HCT116 (cell line): ENCODE measurements around the gene MTUS2. TPM values are rescaled to one million over a fixed set of nuclear protein-coding genes. Genes with fewer than 3 reads are reported as not detected.

ENCODE experiments used
- ATAC-seq: fragments of 200-7000 bp; cut with Tn5 transposase; 2 replicates; pipeline ENCODE4 v1.9.1; 2020; ENCODE audit warnings: mild to moderate bottlenecking, moderate library complexity
- BruUV-seq: library from RNA; stranded (reverse); fragments of 400-500 nt; replicated peaks from 2 replicates; lab custom pipeline; 2021; lab: Mats Ljungman, UMichigan
- CTCF ChIA-PET: fragments of 300-600 bp; sonication (Branson Sonifier 250); formaldehyde crosslinking; loops from one replicate; lab custom pipeline; 2021; ENCODE audit warnings: antibody characterized with exemption; lab: Charles Lee
- POLR2A ChIA-PET: fragments of 300-600, 350-600 bp; sonication (Branson Sonifier 250); formaldehyde crosslinking; loops from one replicate; lab custom pipeline; 2021; ENCODE audit warnings: antibody characterized with exemption; lab: Charles Lee
- RAD21 ChIA-PET, 2 experiments: fragments of 300-600 bp; sonication (Branson Sonifier 250); formaldehyde crosslinking; loops; one replicate each; lab custom pipeline; 2023; ENCODE audit warnings: low total read pairs in 2 of 2; ENCODE audit not compliant: uncharacterized antibody in 2 of 2, unreplicated experiment in 2 of 2, low non-redundant PET in 1 of 2; lab: Charles Lee
- DNase-seq: peaks from one replicate; pipeline ENCODE4 v3.0.0-alpha.2; 2010; ENCODE audit warnings: low read depth, low spot score
- H2AFZ ChIP-seq: fragments of 200-600 bp; shearing (Covaris generic), sonication (generic); 2 replicates; pipeline ENCODE4 v1.6.1; 2017; ENCODE audit warnings: low read depth, mixed run types, mixed read lengths, antibody characterized with exemption, low read length; ENCODE audit not compliant: poor library complexity, severe bottlenecking
- H3K27ac ChIP-seq: 2 replicates; pipeline ENCODE4 v1.5.1; 2012; ENCODE audit warnings: low read depth, low read length
- H3K27me3 ChIP-seq: fragments of 200-600 bp; sonication (generic); 2 replicates; pipeline ENCODE4 v1.6.1; 2016; ENCODE audit warnings: mixed run types, low read length, mixed read lengths; ENCODE audit not compliant: insufficient read depth
- H3K36me3 ChIP-seq, 2 experiments: fragments of 200-500 bp in 1 of 2; fragments of 200-600 bp in 1 of 2; sonication (Bioruptor generic) in 1 of 2; sonication (generic) in 1 of 2; 2 replicates each; pipeline versions ENCODE4 v1.5.1 to v1.6.1; 2014 to 2016; ENCODE audit warnings: low read length in 2 of 2, inconsistent platforms in 1 of 2, mixed read lengths in 1 of 2, mixed run types in 1 of 2; ENCODE audit not compliant: insufficient read depth in 2 of 2, control insufficient read depth in 1 of 2
- H3K4me1 ChIP-seq, 2 experiments: fragments of 200-600 bp in 1 of 2; sonication (generic) in 1 of 2; 2 replicates each; pipeline versions ENCODE4 v1.5.1 to v1.6.1; 2012 to 2017; ENCODE audit warnings: low read length in 2 of 2, inconsistent platforms in 1 of 2, mild to moderate bottlenecking in 1 of 2, mixed read lengths in 1 of 2, mixed run types in 1 of 2, moderate library complexity in 1 of 2; ENCODE audit not compliant: insufficient read depth in 2 of 2, control insufficient read depth in 1 of 2
- H3K4me2 ChIP-seq: fragments of 200-600 bp; sonication (generic); 2 replicates; pipeline ENCODE4 v1.6.1; 2017; ENCODE audit warnings: mixed run types, low read length, mixed read lengths
- H3K4me3 ChIP-seq, 2 experiments: fragments of 200-600 bp in 1 of 2; sonication (generic) in 1 of 2; replicated peaks in 1 of 2; 2 replicates each; pipeline ENCODE4 v1.5.1; 2011 to 2016; ENCODE audit warnings: low read length in 2 of 2, control low read depth in 1 of 2, low read depth in 1 of 2, mild to moderate bottlenecking in 1 of 2, mixed read lengths in 1 of 2, mixed run types in 1 of 2
- H3K79me2 ChIP-seq: fragments of 200-600 bp; sonication (generic); 2 replicates; pipeline ENCODE4 v1.6.1; 2017; ENCODE audit warnings: mild to moderate bottlenecking, mixed run types, low read length, moderate library complexity, mixed read lengths; ENCODE audit not compliant: insufficient read depth
- H3K9ac ChIP-seq: fragments of 200-600 bp; sonication (generic); 2 replicates; pipeline ENCODE4 v1.6.1; 2016; ENCODE audit warnings: low read length, mixed read lengths
- H3K9me2 ChIP-seq: fragments of 200-600 bp; sonication (generic), shearing (Covaris generic); 2 replicates; pipeline ENCODE4 v1.6.1; 2017; ENCODE audit warnings: mixed run types, mild to moderate bottlenecking, moderate library complexity; ENCODE audit not compliant: insufficient read depth
- H3K9me3 ChIP-seq, 2 experiments: fragments of 200-500 bp in 1 of 2; fragments of 200-600 bp in 1 of 2; sonication (Bioruptor generic) in 1 of 2; sonication (generic) in 1 of 2; 2 replicates each; pipeline ENCODE4 v1.6.1; 2014 to 2017; ENCODE audit warnings: low read length in 2 of 2, mixed read lengths in 2 of 2, inconsistent platforms in 1 of 2, low read depth in 1 of 2, mild to moderate bottlenecking in 1 of 2, mixed run types in 1 of 2, moderate library complexity in 1 of 2; ENCODE audit not compliant: control insufficient read depth in 1 of 2, insufficient read depth in 1 of 2
- H4K20me1 ChIP-seq: fragments of 200-600 bp; sonication (generic), shearing (Covaris generic); 2 replicates; pipeline ENCODE4 v1.6.1; 2017; ENCODE audit warnings: mixed run types, mild to moderate bottlenecking, moderate library complexity; ENCODE audit not compliant: insufficient read depth
- EGR1 ChIP-seq: IDR thresholded peaks from 2 replicates; pipeline ENCODE4 v1.6.1; 2012; ENCODE audit warnings: low read depth
- FOSL1 ChIP-seq: IDR thresholded peaks from 2 replicates; pipeline ENCODE4 v1.6.1; 2012; ENCODE audit warnings: low read depth
- POLR2AphosphoS5 ChIP-seq: IDR thresholded peaks from 2 replicates; pipeline ENCODE4 v1.6.1; 2011; ENCODE audit warnings: mild to moderate bottlenecking, low read depth, low read length, moderate library complexity
- RAD21 ChIP-seq: IDR thresholded peaks from 2 replicates; pipeline ENCODE4 v1.6.1; 2012; ENCODE audit warnings: low read depth, mild to moderate bottlenecking
- SIN3A ChIP-seq: IDR thresholded peaks from 2 replicates; pipeline ENCODE4 v1.6.1; 2012; ENCODE audit warnings: low read depth
- SP1 ChIP-seq: IDR thresholded peaks from 2 replicates; pipeline ENCODE4 v1.6.1; 2012; ENCODE audit warnings: low read depth
- TCF7L2 ChIP-seq: IDR thresholded peaks from 2 replicates; pipeline ENCODE4 v1.7.0; 2011; ENCODE audit warnings: borderline replicate concordance, inconsistent platforms; ENCODE audit not compliant: insufficient read depth, insufficient read length; ENCODE audit errors: extremely low read depth
- YY1 ChIP-seq: IDR thresholded peaks from 2 replicates; pipeline ENCODE4 v1.6.1; 2011; ENCODE audit warnings: low read length, low read depth, moderate library complexity, mild to moderate bottlenecking; ENCODE audit not compliant: insufficient replicate concordance; ENCODE audit errors: extremely low read depth
- ZFX ChIP-seq: fragments of 450-650 bp; IDR thresholded peaks from 2 replicates; pipeline ENCODE4 v1.6.1; 2017
- intact Hi-C: fragments of 100-400 bp; cut with micrococcal nuclease; formaldehyde crosslinking; loops from 2 replicates; pipeline ENCODE4 v1.10.0; 2022
- total RNA-seq: library from RNA; stranded (reverse); gene quantifications from one replicate; pipeline ENCODE4 v1.2.1, GENCODE V29; 2021; ENCODE audit not compliant: unreplicated experiment

The MTUS2 gene
- total RNA-seq, 1 experiment from 2014 or later: 0.02 TPM

- H3K36me3 ChIP-seq: peaks cover 10 to 26% of the 10 kb centered on the region in 2 experiments; a peak in 3 of 4 replicates
Measured at GRCh38 chr13:29516880-29517279, 696.7 kb downstream of the MTUS2 start.

GRCh38 chr13:29519921-29520320 lies 699.8 kb downstream of the MTUS2 start:
- intact Hi-C loops: no loop called here
- no TSS peak for BruUV-seq
- ChIA-PET CTCF (no interaction called here), POLR2A (no interaction called here), RAD21 (no interaction called here)
- Histone ChIP-seq H2AFZ (no peak overlapping the region), H4K20me1 (no peaks in the 10 kb centered on the region), H3K9me2 (no peaks in the 10 kb centered on the region), H3K27ac (no peak overlapping the region), H3K9me3 (no peaks in the 10 kb centered on the region), H3K4me3 (no peak overlapping the region), H3K27me3 (no peaks in the 10 kb centered on the region), H3K36me3 (peaks cover 20 to 37% of the 10 kb centered on the region in 2 experiments), H3K79me2 (peaks cover 4% of the 10 kb centered on the region; the same call in 1 of the 2 replicates), H3K4me1 (peaks cover 0 to 7% of the 10 kb centered on the region in 2 experiments; a peak in 1 of 4 replicates), H3K9ac (no peak overlapping the region), H3K4me2 (no peak overlapping the region)
- ATAC-seq: no peak
- TF ChIP-seq SIN3A (no peak), POLR2AphosphoS5 (no peak), TCF7L2 (no peak), EGR1 (no peak), FOSL1 (no peak), SP1 (no peak), RAD21 (no peak), ZFX (no peak), YY1 (no peak)
- no peak for DNase-seq

More at GRCh38 chr13:29516880-29517279, 696.7 kb downstream of the MTUS2 start:
- intact Hi-C loops: no loop called here
- ChIA-PET RAD21 (no interaction called here), POLR2A (no interaction called here), CTCF (interaction anchor here (1.6 kb wide), 1 partner anchor 9 kb away, joined by 5 read pairs; no protein-coding TSS in a partner anchor)
- no peak overlapping the region for H3K4me2 ChIP-seq
- no peak overlapping the region for H2AFZ ChIP-seq
- no peaks in the 10 kb centered on the region for H3K9me2 ChIP-seq
- no peak overlapping the region for H3K27ac ChIP-seq
- no peak overlapping the region for H3K4me3 ChIP-seq
- no peak for ATAC-seq
- peaks cover 4% of the 10 kb centered on the region; the same call in 1 of the 2 replicates for H3K79me2 ChIP-seq
- H3K9ac ChIP-seq: no peak overlapping the region
- H4K20me1 ChIP-seq: no peaks in the 10 kb centered on the region
- DNase-seq: no peak
- TF ChIP-seq TCF7L2: no peak
- H3K9me3 ChIP-seq: no peaks in the 10 kb centered on the region
- no TSS peak for BruUV-seq
- H3K4me1 ChIP-seq: peaks cover 0 to 7% of the 10 kb centered on the region in 2 experiments; a peak in 1 of 4 replicates
- no peaks in the 10 kb centered on the region for H3K27me3 ChIP-seq
